Measurements from ENCODE around the gene GOLGA8T.
"Not testable (repeated sequence)": the region's sequence is repeated elsewhere in the genome, so short reads cannot be mapped to it uniquely, and the experiment has no call there.

GRCh38 chr15:30192892-30193291, 58.0 kb downstream of the GOLGA8T start:
- not testable (repeated sequence) for TF ChIP-seq CTCF, POLR2A (IDR thresholded peaks at IDR 0.05)
